Measurements from ENCODE around the gene TMEM150C.

GRCh38 chr4:82463221-82463620, 98.6 kb downstream of the TMEM150C start:
- TF ChIP-seq, protein P1, sequence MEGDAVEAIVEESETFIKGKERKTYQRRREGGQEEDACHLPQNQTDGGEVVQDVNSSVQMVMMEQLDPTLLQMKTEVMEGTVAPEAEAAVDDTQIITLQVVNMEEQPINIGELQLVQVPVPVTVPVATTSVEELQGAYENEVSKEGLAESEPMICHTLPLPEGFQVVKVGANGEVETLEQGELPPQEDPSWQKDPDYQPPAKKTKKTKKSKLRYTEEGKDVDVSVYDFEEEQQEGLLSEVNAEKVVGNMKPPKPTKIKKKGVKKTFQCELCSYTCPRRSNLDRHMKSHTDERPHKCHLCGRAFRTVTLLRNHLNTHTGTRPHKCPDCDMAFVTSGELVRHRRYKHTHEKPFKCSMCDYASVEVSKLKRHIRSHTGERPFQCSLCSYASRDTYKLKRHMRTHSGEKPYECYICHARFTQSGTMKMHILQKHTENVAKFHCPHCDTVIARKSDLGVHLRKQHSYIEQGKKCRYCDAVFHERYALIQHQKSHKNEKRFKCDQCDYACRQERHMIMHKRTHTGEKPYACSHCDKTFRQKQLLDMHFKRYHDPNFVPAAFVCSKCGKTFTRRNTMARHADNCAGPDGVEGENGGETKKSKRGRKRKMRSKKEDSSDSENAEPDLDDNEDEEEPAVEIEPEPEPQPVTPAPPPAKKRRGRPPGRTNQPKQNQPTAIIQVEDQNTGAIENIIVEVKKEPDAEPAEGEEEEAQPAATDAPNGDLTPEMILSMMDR (IDR thresholded peaks at IDR 0.05; ENCODE audit: insufficient read depth, low read length, poor library complexity, severe bottlenecking): no peak
- TF ChIP-seq EZH2phosphoT487 (conservative IDR thresholded peaks at IDR 0.05; ENCODE audit: low read length): no peak

Data from SU-DHL-6 (cell line).